ENCODE results near the gene SAP30L.

The SAP30L gene

DNA sequence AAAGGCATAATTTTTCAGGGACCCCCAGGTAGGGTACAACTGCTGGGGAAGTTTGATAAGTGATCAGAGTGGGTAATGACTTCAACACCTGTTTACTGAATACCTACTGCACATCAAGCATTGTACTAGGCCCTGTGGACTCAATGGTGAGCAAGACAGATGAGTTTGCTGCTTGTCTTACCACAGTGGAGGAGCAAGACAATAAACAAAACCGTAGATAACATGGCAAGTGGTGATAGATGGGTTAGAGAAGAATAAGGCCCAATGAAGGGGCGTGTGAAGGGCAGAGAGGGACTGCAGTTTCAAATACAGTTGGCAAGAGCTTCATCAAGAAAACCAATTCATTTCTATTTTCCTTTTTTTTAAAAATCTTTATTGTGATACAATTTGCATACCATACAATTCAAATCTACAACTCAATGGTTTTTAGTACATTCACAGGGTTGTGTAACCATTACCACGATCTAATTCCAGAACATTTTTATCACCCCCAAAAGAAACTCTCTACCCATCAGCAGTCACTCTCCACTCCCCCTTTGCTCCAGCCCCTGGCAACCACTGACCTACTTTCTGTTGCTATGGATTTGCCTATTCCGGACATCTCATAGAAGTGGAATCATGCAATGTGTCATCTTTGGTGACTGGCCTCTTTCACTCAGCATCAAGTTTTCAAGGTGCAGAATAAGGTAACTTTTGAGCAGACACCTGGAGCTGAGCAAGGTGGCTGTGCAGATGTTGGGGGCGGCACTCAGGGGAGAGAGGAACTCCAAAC is 64.2 kb downstream of the SAP30L start:
- no peak for DNase-seq (ENCODE audit: low spot score)

Data from putamen (tissue), 1 donor.